GM10847 (cell line): ENCODE measurements around the gene MIDN.

ENCODE experiments used
- POLR2A ChIP-seq: IDR thresholded peaks from 2 replicates; pipeline ENCODE4 v1.6.1; 2011; ENCODE audit not compliant: insufficient read length; ENCODE audit errors: extremely low read depth

Gene MIDN

DNA sequence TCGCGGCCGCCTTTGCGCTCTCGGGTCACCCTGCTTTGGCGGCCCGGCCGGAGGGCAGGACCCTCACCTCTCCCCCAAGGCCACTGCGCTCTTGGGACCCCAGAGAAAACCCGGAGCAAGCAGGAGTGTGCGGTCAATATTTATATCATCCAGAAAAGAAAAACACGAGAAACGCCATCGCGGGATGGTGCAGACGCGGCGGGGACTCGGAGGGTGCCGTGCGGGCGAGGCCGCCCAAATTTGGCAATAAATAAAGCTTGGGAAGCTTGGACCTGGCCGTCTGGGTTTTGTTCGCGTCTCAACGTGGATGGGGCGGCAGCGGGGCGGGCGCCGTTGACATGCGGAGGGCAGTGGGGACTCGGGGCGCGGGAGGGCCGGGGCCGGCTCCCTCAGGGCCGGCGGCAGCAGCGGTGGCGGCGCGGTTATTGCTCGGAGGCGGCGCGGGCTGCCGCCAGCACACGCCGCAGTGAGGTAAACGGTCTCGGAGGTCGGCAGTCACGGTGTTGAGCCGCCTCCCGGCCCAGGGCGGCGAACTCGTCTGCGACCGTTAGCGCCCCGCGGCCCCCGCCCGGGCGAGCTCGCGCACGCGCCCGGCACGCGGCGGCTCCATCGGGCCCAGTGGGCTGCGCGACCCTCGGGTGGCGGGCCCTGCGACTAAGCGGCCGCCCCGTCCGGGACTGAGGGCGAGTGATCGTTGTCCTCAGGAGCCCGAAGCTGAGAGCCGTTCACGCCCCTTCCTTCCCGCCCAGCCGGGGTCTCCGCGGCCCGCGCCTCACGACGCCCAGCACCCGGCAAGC, 20.0 kb upstream of the MIDN start:
- TF ChIP-seq POLR2A = no peak

DNA sequence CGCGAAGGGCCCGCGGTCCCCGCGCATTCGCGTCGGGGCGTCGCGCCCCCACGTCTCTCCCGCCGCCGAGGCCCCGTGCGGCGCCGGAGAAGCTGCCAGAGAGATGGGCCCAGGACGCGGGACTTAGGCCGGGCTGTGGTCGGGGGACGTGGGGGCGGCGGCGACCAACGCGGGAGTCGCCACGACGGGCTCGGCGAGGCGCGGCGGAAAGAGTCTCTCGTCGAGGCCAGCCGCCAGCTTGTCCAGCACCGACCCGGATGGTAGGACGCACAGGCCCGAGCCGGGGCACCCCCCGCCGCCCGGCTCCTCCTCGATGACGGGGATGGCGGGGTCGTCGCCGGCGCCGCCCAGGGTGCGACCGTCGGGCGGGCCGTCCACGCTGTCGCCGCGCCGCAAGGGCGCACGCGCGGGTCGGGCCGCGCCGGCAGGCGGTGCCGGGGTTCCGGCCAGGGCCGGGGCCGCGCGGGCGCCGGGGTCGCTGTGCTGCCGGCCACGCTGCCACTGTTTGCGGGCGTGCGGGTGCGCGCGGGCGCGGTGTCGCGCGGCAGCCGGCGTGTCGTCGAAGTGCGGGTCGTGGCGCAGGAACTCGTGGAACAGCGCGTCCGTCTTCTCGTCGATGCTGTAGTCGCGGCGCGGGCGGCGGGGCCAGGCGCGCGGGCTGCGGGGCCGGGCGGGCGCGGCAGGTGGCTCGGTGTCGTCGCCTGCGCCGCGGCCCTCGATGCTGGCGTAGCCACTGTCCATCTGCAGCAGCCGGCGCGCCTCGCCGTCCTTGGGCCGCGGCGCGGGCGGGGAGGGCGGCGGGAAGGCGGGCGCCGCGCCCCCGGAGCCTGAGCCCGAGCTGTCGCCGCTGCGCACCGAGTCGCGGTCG, 19.1 kb upstream of the MIDN start:
- TF ChIP-seq POLR2A = no peak

DNA sequence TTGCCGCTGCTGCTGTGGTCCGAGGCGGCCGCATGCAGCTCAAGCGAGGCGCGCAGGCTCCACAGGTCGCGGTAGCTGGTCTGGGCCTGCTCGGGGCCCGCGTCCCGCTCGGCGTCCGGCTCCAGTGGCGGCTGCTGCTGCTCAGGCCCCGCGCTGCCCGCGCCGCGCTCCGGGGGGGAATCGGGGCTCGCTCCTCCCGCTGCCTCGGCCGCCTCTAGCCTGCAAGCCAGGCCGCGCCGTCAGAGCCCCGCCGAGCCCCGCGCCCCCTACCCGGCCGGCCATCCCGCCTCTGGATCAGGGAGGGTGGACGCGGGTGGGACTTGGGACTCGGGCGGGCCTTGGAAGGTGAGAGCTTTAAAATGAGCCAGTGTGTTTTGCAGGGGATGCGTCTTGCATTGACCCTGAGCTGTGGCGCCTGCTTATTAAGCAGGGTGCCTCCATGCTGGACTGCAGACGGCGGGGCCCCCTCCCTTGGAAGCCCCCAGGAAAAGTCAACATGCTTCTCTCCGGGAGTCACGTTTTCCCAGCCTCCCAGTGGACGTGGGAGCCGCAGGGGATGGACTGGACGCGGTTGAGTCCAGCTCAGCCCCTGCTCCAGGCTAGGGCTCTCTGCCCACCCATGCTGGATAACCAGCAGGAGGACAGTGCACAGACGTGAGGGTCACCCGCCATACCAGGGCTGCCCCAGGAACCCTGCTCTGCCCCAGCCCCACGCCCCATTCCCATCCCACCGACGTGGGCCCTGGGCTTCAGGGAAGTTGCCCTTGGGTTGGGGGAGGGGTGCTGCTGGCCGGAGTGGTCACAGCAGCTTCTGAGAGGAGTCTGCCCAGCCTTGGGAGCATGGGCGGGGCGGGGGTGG, 18.2 kb upstream of the MIDN start:
- TF ChIP-seq POLR2A = no peak

DNA sequence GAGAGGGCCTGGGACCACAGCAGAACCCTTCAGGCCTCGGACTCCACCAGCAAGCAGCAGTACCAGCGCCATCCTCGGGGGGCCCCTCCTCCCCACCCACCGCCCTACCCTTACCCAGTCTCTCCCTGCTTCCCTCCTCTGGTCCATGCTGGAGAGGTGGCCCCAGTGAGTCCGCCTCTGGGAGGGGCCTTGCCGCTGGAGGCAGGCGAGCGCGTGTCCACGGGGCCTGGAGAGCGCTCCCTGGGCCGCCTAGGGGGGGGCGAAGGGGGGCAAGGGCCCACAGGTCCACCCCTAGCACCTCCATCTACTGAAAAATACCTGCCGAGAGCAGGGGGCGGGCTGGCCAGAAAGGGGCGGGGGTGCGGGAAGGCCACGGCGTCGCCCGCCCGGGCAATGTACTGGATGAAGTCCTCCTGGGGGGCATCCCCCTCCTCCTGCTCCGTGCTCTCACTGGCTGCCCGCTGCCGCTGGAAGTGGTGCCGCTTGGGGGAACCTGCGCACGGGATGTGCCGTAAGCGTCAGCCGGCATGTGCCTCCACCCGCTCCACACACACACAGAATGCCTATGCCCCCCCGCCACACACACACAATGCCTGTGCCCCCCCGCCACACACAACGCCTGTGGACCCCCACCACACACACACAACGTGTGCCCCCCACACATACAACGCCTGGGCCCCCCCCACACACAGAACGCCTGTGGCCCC, 17.4 kb upstream of the MIDN start:
- TF ChIP-seq POLR2A = no peak

DNA sequence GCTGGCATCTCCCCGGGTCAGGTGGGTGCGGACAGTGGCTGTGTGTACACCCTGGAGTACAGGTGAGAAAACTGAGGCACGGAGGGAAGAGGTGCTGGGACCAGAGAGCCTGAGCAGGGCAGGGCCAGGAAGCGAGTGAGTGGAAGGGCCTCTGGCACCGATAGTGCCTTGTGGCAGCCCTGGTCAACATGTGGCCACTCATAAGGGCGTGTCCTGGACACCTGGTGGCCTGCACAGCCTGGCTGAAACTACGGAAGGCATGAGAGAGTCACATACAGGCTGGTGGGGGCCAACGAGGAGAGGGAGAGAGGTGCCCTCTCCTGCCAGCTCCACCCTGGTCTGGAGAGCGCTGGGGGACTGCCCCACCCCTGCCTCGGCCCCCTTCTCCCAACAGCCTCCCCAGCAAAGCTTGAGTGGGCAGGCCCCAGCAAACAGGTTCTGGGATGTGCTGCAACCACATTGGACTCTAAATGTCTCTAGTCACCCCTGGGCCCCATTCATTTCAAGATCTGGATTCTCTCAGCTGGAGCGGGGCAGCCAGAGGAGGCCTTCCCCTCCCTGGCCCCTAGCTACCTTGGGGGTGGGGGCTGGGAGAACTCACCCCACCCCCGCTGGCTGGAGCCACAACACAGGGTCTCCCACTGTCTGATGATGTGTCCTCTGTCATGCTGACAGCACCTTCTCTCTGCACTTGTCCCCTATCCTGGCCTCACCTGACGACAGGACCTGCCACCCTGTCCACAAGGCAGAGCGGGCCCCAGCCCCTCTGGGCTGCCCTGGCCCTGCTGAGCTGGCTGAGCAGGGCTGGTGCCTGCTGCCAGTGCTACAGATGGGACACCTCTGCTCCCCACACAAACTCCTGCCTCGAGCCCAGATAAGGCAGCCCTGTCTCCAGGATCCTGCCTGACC, 16.4 kb upstream of the MIDN start:
- no peak for TF ChIP-seq POLR2A

DNA sequence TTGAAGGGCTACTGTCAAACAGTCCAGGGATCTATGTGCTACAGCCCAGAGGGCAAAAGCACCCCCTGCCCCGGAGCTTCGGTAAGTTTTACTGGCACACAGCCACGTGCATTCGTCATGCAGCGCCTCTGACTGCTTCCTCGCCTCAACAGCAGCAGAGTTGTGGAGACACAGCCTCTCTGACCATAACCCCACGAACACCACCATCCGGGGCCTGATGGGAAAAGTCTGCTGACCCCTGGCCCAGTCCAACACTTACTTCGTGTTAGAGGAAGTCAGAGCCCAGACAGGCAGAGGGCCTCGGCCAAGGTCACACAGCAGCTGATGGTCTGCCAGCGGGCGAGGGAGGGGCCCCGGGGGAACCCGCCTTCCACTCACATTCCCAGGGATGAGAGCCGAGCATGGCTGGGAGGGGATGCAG, 15.7 kb upstream of the MIDN start:
- no peak for TF ChIP-seq POLR2A

DNA sequence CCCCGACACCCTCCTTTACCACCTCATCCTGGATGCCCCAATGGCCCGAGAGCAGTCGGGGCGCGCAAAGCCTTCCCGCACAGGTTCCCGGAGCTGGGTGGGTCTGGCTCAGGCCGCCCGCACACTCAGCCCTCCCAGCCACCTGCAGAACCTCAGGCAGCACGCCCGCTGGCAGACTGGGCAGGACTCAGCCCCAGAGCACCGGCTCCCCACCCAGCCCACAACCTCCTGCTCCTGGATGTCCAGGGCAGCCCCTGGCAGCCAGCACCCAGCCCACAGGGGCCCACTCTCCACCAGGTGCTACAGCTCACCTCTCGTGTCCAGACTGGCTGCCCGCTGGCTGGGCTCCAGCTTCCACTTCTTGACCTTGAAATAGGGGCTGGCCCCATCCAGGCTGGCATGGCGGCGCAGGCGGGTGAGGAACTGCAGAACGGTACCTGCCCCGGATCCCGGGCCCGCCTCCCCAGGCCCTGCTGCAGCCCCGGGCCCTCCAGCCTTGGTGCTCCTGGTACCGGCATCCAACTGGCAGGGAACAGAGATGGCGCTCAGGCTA, 15.2 kb upstream of the MIDN start:
- TF ChIP-seq POLR2A = no peak

DNA sequence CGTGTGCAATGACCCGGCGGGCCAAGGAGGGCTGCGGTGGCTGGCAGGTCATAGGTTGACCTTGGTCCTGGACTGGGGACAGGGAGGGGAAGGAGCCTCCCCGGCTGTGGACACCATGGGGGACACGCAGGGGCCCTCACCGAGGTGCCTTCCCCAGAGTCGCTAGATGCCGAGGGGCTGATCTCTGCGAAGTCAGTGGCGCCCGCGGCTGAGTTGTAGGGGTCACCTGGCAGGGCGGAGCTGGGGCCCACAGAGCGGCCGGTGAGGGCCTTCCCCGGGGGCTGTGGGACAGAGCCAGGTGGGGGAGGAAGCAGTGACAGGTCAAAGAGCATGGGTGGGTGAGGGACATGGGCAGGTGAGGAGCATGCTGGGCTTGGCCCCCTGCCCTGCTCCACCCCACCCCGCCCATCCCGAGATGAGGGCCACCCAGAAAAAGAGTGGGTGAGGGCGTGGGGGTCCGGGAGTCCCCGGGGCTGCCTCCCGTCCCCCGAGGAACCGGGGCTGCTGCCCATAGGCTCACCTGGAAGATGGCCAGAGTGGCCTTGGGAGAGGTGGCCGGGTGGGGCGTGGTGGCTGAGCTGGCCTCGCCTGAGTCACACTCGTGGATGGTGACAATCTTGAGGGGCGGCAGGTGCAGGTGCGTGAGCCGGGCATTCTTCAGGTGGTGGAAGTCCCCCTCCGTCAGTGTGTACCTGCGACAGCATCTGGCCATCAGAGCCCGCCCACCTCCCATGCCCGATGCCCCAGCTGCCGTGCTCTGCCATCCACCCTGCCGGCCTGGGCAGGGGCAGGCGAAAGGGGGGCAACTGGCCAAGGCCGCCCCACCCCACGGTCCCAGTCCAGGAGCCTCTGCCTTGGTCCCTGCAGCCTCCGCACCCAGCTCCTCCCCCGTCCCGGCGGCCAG, 14.1 kb upstream of the MIDN start:
- TF ChIP-seq POLR2A = no peak

DNA sequence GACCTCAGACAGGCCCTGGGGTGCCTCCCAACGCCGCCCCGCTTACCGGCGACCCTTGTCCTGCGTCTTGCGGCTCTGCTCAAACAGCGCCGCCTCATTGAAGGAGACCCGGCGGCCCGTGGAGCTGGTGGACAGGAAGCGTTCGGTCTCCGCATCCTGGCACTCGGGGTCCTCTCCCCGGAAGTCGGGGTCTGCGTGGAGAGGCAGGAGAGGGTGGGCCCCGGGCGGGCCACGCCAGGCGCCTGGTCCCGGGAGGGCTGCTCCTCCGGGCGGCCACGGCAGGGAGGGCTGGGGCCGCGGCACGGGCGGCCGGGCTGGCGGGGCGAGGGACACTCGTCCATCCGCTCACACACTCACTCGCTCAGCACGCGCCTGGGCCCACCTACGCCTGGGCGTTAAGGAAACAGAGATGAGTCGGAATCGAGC, 13.4 kb upstream of the MIDN start:
- TF ChIP-seq POLR2A = no peak

DNA sequence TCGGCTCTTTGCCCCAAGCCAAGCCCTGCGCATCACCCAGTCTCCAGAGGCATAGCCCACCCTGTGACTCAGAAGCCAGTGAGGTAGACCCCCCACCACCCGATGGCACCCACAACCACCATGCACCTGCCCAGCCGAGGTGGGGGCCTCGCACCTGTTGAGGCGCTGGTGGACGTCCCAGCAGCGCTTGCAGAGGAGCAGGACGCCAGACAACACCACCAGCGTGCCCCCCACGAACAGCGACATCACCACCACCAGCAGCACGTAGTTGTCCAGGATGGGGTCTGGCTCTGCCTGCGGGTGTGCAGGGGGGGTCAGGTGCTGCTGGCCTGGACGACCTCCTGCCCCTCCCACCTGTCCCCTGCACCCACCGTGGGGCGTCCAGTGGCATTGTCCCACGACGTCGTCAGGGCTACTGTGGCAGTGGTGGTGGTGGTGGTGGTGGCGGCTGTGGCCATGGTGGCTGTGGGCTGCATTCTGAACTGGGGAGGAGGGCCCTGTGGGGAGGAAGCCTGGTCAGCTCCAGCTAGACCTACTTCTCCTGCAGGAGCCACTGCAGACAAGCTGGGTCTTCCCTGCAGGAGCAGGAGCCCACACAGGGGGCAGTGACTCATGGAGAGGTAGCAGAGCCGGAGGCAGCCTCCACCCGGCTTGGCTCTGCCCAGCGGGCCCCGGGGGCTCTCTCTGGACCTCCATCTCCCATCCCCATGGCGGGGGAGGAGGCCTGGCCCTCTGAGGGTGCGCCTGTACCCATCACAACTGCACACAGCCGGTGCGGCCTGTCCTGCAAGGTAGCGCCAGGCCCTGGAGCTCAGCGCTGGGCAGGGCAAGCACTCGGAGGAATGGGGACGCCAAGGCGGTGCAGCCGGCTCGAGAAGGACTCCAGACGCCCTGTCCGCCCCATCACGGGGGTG, 12.5 kb upstream of the MIDN start:
- TF ChIP-seq POLR2A = no peak

DNA sequence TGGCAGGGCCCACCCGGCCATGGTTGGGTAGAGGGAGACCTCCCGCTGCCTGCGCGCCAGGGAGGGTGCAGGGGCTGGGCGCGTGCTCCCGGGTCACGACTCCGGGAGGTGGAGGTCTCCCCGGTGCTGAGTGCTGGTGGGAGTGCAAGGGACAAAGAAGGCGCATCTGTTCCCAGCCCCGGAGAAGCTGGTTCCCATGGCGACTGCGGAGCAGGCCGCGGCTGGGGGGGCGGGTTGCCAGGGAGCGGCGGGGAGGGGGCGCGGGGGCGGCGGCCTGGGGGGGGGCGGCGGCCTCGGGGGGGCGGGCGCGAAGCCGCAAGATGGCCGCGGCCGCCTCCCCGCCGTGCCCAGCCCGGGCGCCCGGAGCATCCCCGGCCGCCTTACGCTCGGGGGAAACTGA, 11.8 kb upstream of the MIDN start:
- no peak for TF ChIP-seq POLR2A

DNA sequence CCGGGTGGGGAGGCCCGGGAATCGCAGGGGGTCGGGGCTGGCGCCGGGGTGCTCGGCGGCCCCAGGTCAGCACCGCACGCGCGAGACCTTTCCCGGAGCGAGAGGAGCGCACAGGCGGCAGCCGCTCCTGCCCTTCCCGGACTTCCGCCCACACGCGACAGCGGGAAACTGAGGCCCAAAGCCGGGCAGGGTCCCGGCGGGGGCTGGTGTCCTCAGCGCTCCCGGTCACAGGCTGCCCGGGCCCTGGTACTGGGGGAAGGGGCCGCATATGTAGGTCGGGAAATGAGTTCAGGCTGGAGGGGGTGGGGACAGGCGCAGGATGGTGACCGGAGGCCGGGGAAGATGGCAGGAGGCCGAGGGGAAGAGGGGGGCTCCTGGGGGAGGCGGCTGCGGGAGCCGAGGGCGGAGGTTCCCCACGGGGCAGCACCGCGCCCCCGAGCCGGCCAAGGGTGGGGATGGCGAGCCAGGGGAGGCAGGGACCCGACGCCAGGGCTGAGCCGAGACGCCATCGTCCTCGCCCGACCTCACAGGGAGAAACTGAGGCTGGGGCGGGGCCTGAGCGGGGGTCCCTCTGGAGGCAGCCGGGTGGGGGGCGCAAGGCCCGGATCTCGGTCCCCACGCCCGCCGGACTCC, 11.2 kb upstream of the MIDN start:
- no peak for TF ChIP-seq POLR2A
